ENCODE results near the gene NBEAL2.

DNA sequence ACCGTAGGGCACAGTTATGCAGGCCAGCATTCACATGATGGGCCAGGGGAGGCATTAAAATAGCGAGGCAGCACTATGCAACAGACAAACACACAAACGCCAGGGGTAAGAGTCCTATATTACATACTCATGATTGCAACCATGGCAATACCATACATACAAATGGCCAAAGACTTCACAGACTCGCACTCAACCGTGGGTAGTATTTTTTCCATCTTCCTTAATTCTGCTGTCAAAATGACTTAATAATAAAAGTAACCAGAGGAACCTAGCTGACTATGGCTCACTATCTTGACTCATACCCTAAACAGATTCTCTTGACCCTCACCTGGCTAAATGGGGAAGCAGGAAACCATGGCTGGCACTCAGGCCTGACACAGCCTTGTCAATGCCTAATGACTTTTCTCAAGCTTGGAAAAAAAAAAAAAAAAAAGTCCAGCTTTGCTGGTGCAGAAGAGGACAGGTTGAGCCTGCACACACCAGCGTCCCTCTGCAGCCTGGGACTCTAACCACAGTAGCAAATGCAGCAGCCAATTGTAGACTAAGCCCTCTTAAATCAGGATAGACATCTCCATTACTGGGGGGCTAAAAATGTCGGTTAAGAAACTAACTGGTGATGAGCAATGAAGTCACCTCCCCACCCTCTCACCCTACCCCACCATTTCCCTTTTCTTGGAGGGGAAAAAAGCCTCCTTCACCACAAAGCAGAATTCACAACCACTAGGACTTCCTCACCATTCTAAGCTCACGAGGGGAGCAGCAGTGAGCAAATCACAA, 26.0 kb upstream of the NBEAL2 start:
- no peak for TF ChIP-seq CEBPB (IDR thresholded peaks at IDR 0.05; ENCODE audit: low read depth, low read length)
- no peak for TF ChIP-seq POLR2AphosphoS5 (IDR thresholded peaks at IDR 0.05; ENCODE audit: low read depth, low read length)
- TF ChIP-seq, protein P1, sequence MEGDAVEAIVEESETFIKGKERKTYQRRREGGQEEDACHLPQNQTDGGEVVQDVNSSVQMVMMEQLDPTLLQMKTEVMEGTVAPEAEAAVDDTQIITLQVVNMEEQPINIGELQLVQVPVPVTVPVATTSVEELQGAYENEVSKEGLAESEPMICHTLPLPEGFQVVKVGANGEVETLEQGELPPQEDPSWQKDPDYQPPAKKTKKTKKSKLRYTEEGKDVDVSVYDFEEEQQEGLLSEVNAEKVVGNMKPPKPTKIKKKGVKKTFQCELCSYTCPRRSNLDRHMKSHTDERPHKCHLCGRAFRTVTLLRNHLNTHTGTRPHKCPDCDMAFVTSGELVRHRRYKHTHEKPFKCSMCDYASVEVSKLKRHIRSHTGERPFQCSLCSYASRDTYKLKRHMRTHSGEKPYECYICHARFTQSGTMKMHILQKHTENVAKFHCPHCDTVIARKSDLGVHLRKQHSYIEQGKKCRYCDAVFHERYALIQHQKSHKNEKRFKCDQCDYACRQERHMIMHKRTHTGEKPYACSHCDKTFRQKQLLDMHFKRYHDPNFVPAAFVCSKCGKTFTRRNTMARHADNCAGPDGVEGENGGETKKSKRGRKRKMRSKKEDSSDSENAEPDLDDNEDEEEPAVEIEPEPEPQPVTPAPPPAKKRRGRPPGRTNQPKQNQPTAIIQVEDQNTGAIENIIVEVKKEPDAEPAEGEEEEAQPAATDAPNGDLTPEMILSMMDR (IDR thresholded peaks at IDR 0.05; ENCODE audit: control extremely low read depth in 1 of 3, insufficient read depth in 1 of 3, low read depth in 1 of 3, low read length in 3 of 3): no peak
- no peak for TF ChIP-seq POLR2A (IDR thresholded peaks at IDR 0.05; ENCODE audit: control extremely low read depth in 1 of 2, low read depth in 2 of 2, low read length in 2 of 2)
- TF ChIP-seq, protein P2, sequence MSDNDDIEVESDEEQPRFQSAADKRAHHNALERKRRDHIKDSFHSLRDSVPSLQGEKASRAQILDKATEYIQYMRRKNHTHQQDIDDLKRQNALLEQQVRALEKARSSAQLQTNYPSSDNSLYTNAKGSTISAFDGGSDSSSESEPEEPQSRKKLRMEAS (IDR thresholded peaks at IDR 0.05): no peak
- TF ChIP-seq POU5F1 (IDR thresholded peaks at IDR 0.05; ENCODE audit: low read depth, low read length): no peak
- TF ChIP-seq GTF2F1 (IDR thresholded peaks at IDR 0.05; ENCODE audit: borderline replicate concordance, low read depth, low read length): no peak
- no peak for TF ChIP-seq SUZ12 (IDR thresholded peaks at IDR 0.05; ENCODE audit: low read length)
- no peak for TF ChIP-seq SP1 (IDR thresholded peaks at IDR 0.05; ENCODE audit: low read depth, low read length)
